Measurements from ENCODE around the gene SPEF1. TPM values are rescaled to one million over a fixed set of nuclear protein-coding genes. Genes with fewer than 3 reads are reported as not detected.

SPEF1 gene
- total RNA-seq, 1 experiment from 2014 or later: 0.24 TPM

- H3K79me1 ChIP-seq (ENCODE audit: insufficient read depth, low read depth, low read length, poor library complexity, severe bottlenecking): no peaks in the 10 kb centered on the region
- no peaks in the 10 kb centered on the region for H3K9me3 ChIP-seq (ENCODE audit: control insufficient read depth, low read depth, low read length)
- no peak overlapping the region for H2BK15ac ChIP-seq (ENCODE audit: low read depth, low read length)
- H3K23ac ChIP-seq (ENCODE audit: insufficient read length, low read depth, low read length): no peak overlapping the region
- no peak overlapping the region for H3K4me2 ChIP-seq (ENCODE audit: insufficient read depth, insufficient read length, low read length)
- H3K18ac ChIP-seq (ENCODE audit: insufficient read length, low read depth, low read length): no peak overlapping the region
- DNase-seq: peak; percentile 12
- H2AFZ ChIP-seq (ENCODE audit: low read length): no peak overlapping the region
- H3K27ac ChIP-seq (ENCODE audit: insufficient read length, low read depth, low read length): no peak overlapping the region
- no peak overlapping the region for H3K14ac ChIP-seq (ENCODE audit: insufficient read depth, low read length)
- no peak overlapping the region for H4K5ac ChIP-seq (ENCODE audit: insufficient read length, low read depth, low read length)
- H3K9ac ChIP-seq (ENCODE audit: extremely low read depth, insufficient read length, low read length): no peak overlapping the region
- TF ChIP-seq, protein P1, sequence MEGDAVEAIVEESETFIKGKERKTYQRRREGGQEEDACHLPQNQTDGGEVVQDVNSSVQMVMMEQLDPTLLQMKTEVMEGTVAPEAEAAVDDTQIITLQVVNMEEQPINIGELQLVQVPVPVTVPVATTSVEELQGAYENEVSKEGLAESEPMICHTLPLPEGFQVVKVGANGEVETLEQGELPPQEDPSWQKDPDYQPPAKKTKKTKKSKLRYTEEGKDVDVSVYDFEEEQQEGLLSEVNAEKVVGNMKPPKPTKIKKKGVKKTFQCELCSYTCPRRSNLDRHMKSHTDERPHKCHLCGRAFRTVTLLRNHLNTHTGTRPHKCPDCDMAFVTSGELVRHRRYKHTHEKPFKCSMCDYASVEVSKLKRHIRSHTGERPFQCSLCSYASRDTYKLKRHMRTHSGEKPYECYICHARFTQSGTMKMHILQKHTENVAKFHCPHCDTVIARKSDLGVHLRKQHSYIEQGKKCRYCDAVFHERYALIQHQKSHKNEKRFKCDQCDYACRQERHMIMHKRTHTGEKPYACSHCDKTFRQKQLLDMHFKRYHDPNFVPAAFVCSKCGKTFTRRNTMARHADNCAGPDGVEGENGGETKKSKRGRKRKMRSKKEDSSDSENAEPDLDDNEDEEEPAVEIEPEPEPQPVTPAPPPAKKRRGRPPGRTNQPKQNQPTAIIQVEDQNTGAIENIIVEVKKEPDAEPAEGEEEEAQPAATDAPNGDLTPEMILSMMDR (conservative IDR thresholded peaks at IDR 0.05): no peak
- no peak overlapping the region for H2AK5ac ChIP-seq (ENCODE audit: insufficient read length, low read length)
- no peak overlapping the region for H3T11ph ChIP-seq (ENCODE audit: low read length)
- H3K4me1 ChIP-seq (ENCODE audit: insufficient read depth, low read length): no peaks in the 10 kb centered on the region; the same call in 1 of the 2 replicates
- H4K91ac ChIP-seq (ENCODE audit: insufficient read length, low read depth, low read length): no peak overlapping the region
- no peak overlapping the region for H3K56ac ChIP-seq (ENCODE audit: insufficient read length, low read depth, low read length)
- no CpG with 5 or more reads among the region's 4 CpGs for WGBS (ENCODE audit: extremely low coverage, insufficient read length, low lambda C conversion rate)
- Mint-ChIP-seq H3K4me1 (peaks cover 10 to 38% of the 10 kb centered on the region in 2 experiments), H3K9me3 (no peaks in the 10 kb centered on the region), H3K4me3 (no peak overlapping the region), H3K27me3 (ENCODE audit: low read depth) (peaks cover 34% of the 10 kb centered on the region), H3K27ac (no peak overlapping the region; a peak in 1 of 7 replicates), H3K36me3 (ENCODE audit: insufficient read depth in 1 of 3, low read depth in 3 of 3) (no peaks in the 10 kb centered on the region)
- no peak overlapping the region for H2BK20ac ChIP-seq (ENCODE audit: low read depth, low read length, poor library complexity, severe bottlenecking)
- H4K8ac ChIP-seq (replicated peaks; ENCODE audit: insufficient read length, low read depth, low read length): no peak overlapping the region
- no peaks in the 10 kb centered on the region for H3K79me2 ChIP-seq (ENCODE audit: insufficient read depth, low read length)
- H2BK120ac ChIP-seq (ENCODE audit: low read depth, low read length, poor library complexity, severe bottlenecking): no peak overlapping the region
- no peaks in the 10 kb centered on the region for H4K20me1 ChIP-seq (ENCODE audit: control insufficient read depth, insufficient read depth, insufficient read length)
- H2BK12ac ChIP-seq (ENCODE audit: insufficient read length, low read depth, low read length): no peak overlapping the region
- H2BK5ac ChIP-seq (ENCODE audit: insufficient read length, low read length): no peak overlapping the region
- no peaks in the 10 kb centered on the region for H3K23me2 ChIP-seq (ENCODE audit: insufficient read length, low read depth, low read length, poor library complexity, severe bottlenecking)
- no peak overlapping the region for H3K4ac ChIP-seq (ENCODE audit: low read depth, low read length)
- H3K27me3 ChIP-seq (ENCODE audit: insufficient read depth, low read length): no peaks in the 10 kb centered on the region; the same call in 1 of the 2 replicates
These were observed 45.5 kb downstream of the SPEF1 start for GRCh38 chr20:3735768-3736167.

Measured in H9 (cell line).